ENCODE measurements around the gene SKAP2. TPM values are rescaled to one million over a fixed set of nuclear protein-coding genes. Genes with fewer than 3 reads are reported as not detected.

The SKAP2 gene
- total and polyA plus RNA-seq, 2 donors (not counting 3 experiments of a cell fraction or from before 2014, with no cell fraction given), result 4.0 to 27.6 TPM

- dilution Hi-C loops (cut with MboI; ENCODE audit: extremely low pct_ligation_motif_present, low sequenced_read_pairs), result no loop called here
- CTCF ChIA-PET, result interaction anchor here (1.4 kb wide), 1 partner anchor 57 kb away, joined by 4 read pairs; no protein-coding TSS in a partner anchor
Observed at GRCh38 chr7:26787701-26788100, 76.7 kb downstream of the SKAP2 start.

GRCh38 chr7:26784118-26784517 lies 80.3 kb downstream of the SKAP2 start:
- dilution Hi-C loops (cut with MboI; ENCODE audit: extremely low pct_ligation_motif_present, low sequenced_read_pairs), result no loop called here
- no peak overlapping the region for H2AFZ ChIP-seq (ENCODE audit: low read depth, low read length)
- FAIRE-seq, result no peak
- no peak for DNase-seq (ENCODE audit: low read depth, low spot score)
- H4K20me1 ChIP-seq (replicated peaks; ENCODE audit: control insufficient read depth, extremely low read depth, insufficient read depth, low read length), result no peaks in the 10 kb centered on the region
- no peak overlapping the region for H3K27ac ChIP-seq (ENCODE audit: insufficient read depth, low read depth, low read length)
- CTCF ChIA-PET, result no interaction called here
- no peaks in the 10 kb centered on the region for H3K9me1 ChIP-seq (replicated peaks; ENCODE audit: control insufficient read depth, extremely low read depth, insufficient read depth, low read length)
- POLR2A ChIA-PET, result no interaction called here
- H3K9ac ChIP-seq (replicated peaks; ENCODE audit: extremely low read depth, insufficient read depth, low read length), result no peak overlapping the region
- no peak overlapping the region for H3K4me2 ChIP-seq (ENCODE audit: insufficient read depth, low read length)
- BruUV-seq (replicated peaks), result no TSS peak
- intact Hi-C loops (cut with micrococcal nuclease), result no loop called here
- TF ChIP-seq MAX (IDR thresholded peaks at IDR 0.05; ENCODE audit: insufficient read depth, insufficient read length) (no peak), FOS (IDR thresholded peaks at IDR 0.05; ENCODE audit: borderline replicate concordance, insufficient read depth, low read length) (no peak), POLR2A (IDR thresholded peaks at IDR 0.05; ENCODE audit: low read depth, low read length) (no peak), POLR2AphosphoS5 (IDR thresholded peaks at IDR 0.05; ENCODE audit: insufficient read depth, low read depth, low read length) (no peak), MYC (IDR thresholded peaks at IDR 0.05; ENCODE audit: low read depth, low read length) (no peak), EZH2 (IDR thresholded peaks at IDR 0.05; ENCODE audit: borderline replicate concordance, low read depth, low read length, severe bottlenecking) (no peak), CTCF (IDR thresholded peaks at IDR 0.05; ENCODE audit: extremely low read depth in 1 of 2, insufficient read depth in 1 of 2, low read depth in 1 of 2, low read length in 2 of 2) (no peak), JUN (IDR thresholded peaks at IDR 0.05; ENCODE audit: borderline replicate concordance, insufficient read depth, insufficient read length, low read depth) (no peak), GATA2 (IDR thresholded peaks at IDR 0.05; ENCODE audit: insufficient read depth, insufficient read length, low read depth, low read length) (no peak)
- no peaks in the 10 kb centered on the region for H3K36me3 ChIP-seq (ENCODE audit: control insufficient read depth in 2 of 2, extremely low read depth in 1 of 2, insufficient read depth in 2 of 2, low read length in 2 of 2)
- no peaks in the 10 kb centered on the region for H3K9me3 ChIP-seq (replicated peaks; ENCODE audit: control insufficient read depth, insufficient read depth, low read length)
- no peak overlapping the region for H3K4me3 ChIP-seq (replicated peaks in 1 of 3; ENCODE audit: insufficient read depth in 1 of 3, low read depth in 1 of 3, low read length in 3 of 3)
- H3K27me3 ChIP-seq (ENCODE audit: control insufficient read depth in 2 of 2, insufficient read depth in 2 of 2, low read length in 2 of 2), result no peaks in the 10 kb centered on the region
- H3K4me1 ChIP-seq (ENCODE audit: control insufficient read depth, extremely low read depth, insufficient read depth, low read length), result no peaks in the 10 kb centered on the region
- no peaks in the 10 kb centered on the region for H3K79me2 ChIP-seq (ENCODE audit: control insufficient read depth, insufficient read depth, low read length)

More at GRCh38 chr7:26787701-26788100, 76.7 kb downstream of the SKAP2 start:
- H3K4me2 ChIP-seq (ENCODE audit: insufficient read depth, low read length), result no peak overlapping the region
- POLR2A ChIA-PET, result no interaction called here
- H3K4me1 ChIP-seq (ENCODE audit: control insufficient read depth, extremely low read depth, insufficient read depth, low read length), result no peaks in the 10 kb centered on the region
- BruUV-seq (replicated peaks), result no TSS peak
- no peaks in the 10 kb centered on the region for H3K79me2 ChIP-seq (ENCODE audit: control insufficient read depth, insufficient read depth, low read length)
- H2AFZ ChIP-seq (ENCODE audit: low read depth, low read length), result no peak overlapping the region
- FAIRE-seq (no peak), DNase-seq (ENCODE audit: low read depth, low spot score) (no peak)
- H3K9me1 ChIP-seq (replicated peaks; ENCODE audit: control insufficient read depth, extremely low read depth, insufficient read depth, low read length), result no peaks in the 10 kb centered on the region
- H3K9me3 ChIP-seq (replicated peaks; ENCODE audit: control insufficient read depth, insufficient read depth, low read length), result no peaks in the 10 kb centered on the region
- no peaks in the 10 kb centered on the region for H4K20me1 ChIP-seq (replicated peaks; ENCODE audit: control insufficient read depth, extremely low read depth, insufficient read depth, low read length)
- TF ChIP-seq CTCF (IDR thresholded peaks at IDR 0.05; ENCODE audit: extremely low read depth in 1 of 2, insufficient read depth in 1 of 2, low read depth in 1 of 2, low read length in 2 of 2) (no peak), EZH2 (IDR thresholded peaks at IDR 0.05; ENCODE audit: borderline replicate concordance, low read depth, low read length, severe bottlenecking) (no peak), POLR2A (IDR thresholded peaks at IDR 0.05; ENCODE audit: low read depth, low read length) (no peak), MYC (IDR thresholded peaks at IDR 0.05; ENCODE audit: low read depth, low read length) (no peak)
- no peak overlapping the region for H3K9ac ChIP-seq (replicated peaks; ENCODE audit: extremely low read depth, insufficient read depth, low read length)
- intact Hi-C loops (cut with micrococcal nuclease), result no loop called here
- no peaks in the 10 kb centered on the region for H3K27me3 ChIP-seq (ENCODE audit: control insufficient read depth in 2 of 2, insufficient read depth in 2 of 2, low read length in 2 of 2)
- H3K27ac ChIP-seq (ENCODE audit: insufficient read depth, low read depth, low read length), result no peak overlapping the region
- no peaks in the 10 kb centered on the region for H3K36me3 ChIP-seq (ENCODE audit: control insufficient read depth in 2 of 2, extremely low read depth in 1 of 2, insufficient read depth in 2 of 2, low read length in 2 of 2)
- H3K4me3 ChIP-seq (replicated peaks in 1 of 3; ENCODE audit: insufficient read depth in 1 of 3, low read depth in 1 of 3, low read length in 3 of 3), result no peak overlapping the region
